HepG2 (cell line): Measurements from ENCODE around the gene TRPT1. TPM values are rescaled to one million over a fixed set of nuclear protein-coding genes. Genes with fewer than 3 reads are reported as not detected.

Experiments
- CC2D1A ChIP-seq: sonication (generic); formaldehyde crosslinking; IDR thresholded peaks from 2 replicates; pipeline ENCODE4 v1.8.1; 2023; ENCODE audit warnings: mild to moderate bottlenecking, missing genetic modification reagents
- FOXA3 ChIP-seq: IDR thresholded peaks from 2 replicates; pipeline ENCODE4 v1.6.1; 2016; ENCODE audit warnings: missing genetic modification reagents, missing compliant biosample characterization
- IRX3 ChIP-seq: sonication (generic); formaldehyde crosslinking; IDR thresholded peaks from 2 replicates; pipeline ENCODE4 v1.8.1; 2023; ENCODE audit warnings: mild to moderate bottlenecking, low read depth, missing genetic modification reagents, borderline replicate concordance
- MBD4 ChIP-seq: IDR thresholded peaks from 2 replicates; pipeline ENCODE4 v1.6.1; 2012; ENCODE audit warnings: low read length, inconsistent platforms, borderline replicate concordance
- MIXL1 ChIP-seq: IDR thresholded peaks from 2 replicates; pipeline ENCODE4 v1.6.1; 2016
- MXD4 ChIP-seq: IDR thresholded peaks from 2 replicates; pipeline ENCODE4 v1.6.1; 2016; ENCODE audit warnings: mild to moderate bottlenecking, missing biosample characterization, missing genetic modification reagents
- NFKB2 ChIP-seq: sonication (generic); formaldehyde crosslinking; IDR thresholded peaks from 2 replicates; pipeline ENCODE4 v1.4.0; 2020; ENCODE audit warnings: missing genetic modification reagents, borderline replicate concordance
- NPAS2 ChIP-seq: sonication (generic); formaldehyde crosslinking; IDR thresholded peaks from 2 replicates; pipeline ENCODE4 v1.8.0; 2022; ENCODE audit warnings: mild to moderate bottlenecking, missing genetic modification reagents, borderline replicate concordance
- PHF5A ChIP-seq: IDR thresholded peaks from one replicate; pipeline ENCODE4 v1.6.1; 2018; ENCODE audit warnings: low read depth, missing genetic modification reagents; ENCODE audit not compliant: unreplicated experiment
- RBFOX2 ChIP-seq: fragments of 200-400 bp; formaldehyde crosslinking; IDR thresholded peaks from 2 replicates; pipeline ENCODE4 v1.6.1; 2017; ENCODE audit warnings: low read depth, mild to moderate bottlenecking, low read length
- SIX4 ChIP-seq: sonication (generic); formaldehyde crosslinking; IDR thresholded peaks from 2 replicates; pipeline ENCODE4 v1.4.0; 2020; ENCODE audit warnings: missing genetic modification reagents
- SOX6 ChIP-seq, 2 experiments: fragments of 450-650 bp in 1 of 2; sonication (generic) in 1 of 2; formaldehyde crosslinking in 1 of 2; IDR thresholded peaks; 2 replicates each; pipeline versions ENCODE4 v1.4.0 to v1.6.1; 2017 to 2020; ENCODE audit warnings: antibody characterized with exemption in 1 of 2, mild to moderate bottlenecking in 1 of 2, missing genetic modification reagents in 1 of 2
- TBL1XR1 ChIP-seq: fragments of 150-350 bp; IDR thresholded peaks from 2 replicates; pipeline ENCODE4 v1.6.1; 2014; ENCODE audit warnings: borderline replicate concordance, low read length; ENCODE audit not compliant: partially characterized antibody
- YY1 ChIP-seq: IDR thresholded peaks from 2 replicates; pipeline ENCODE4 v1.6.1; 2011; ENCODE audit warnings: low read length, low read depth, moderate library complexity, mild to moderate bottlenecking; ENCODE audit not compliant: insufficient read depth, insufficient replicate concordance
- ZBTB7B ChIP-seq: sonication (generic); formaldehyde crosslinking; IDR thresholded peaks from 2 replicates; pipeline ENCODE4 v1.4.0; 2020; ENCODE audit warnings: missing genetic modification reagents
- ZNF20 ChIP-seq: sonication (generic); formaldehyde crosslinking; IDR thresholded peaks from 2 replicates; pipeline ENCODE4 v1.4.0; 2020; ENCODE audit warnings: mild to moderate bottlenecking, moderate library complexity, missing genetic modification reagents
- ZNF552 ChIP-seq: sonication (generic); formaldehyde crosslinking; IDR thresholded peaks from 2 replicates; pipeline ENCODE4 v1.9.0; 2022; ENCODE audit warnings: missing genetic modification reagents, mild to moderate bottlenecking, borderline replicate concordance
- ZNF614 ChIP-seq: IDR thresholded peaks from 2 replicates; pipeline ENCODE4 v1.6.1; 2018; ENCODE audit warnings: missing biosample characterization, missing genetic modification reagents, inconsistent platforms, borderline replicate concordance
- polyA plus RNA-seq, 8 experiments: library from polyadenylated mRNA; depleted of rRNA in 3 of 8; stranded (reverse) in 7 of 8; unstranded in 1 of 8; fragments of >200 nt; fragmentation: Illumina TruSeq in 4 of 8; extraction: Trizol in 4 of 8; gene quantifications; 2 replicates each; pipeline versions ENCODE4 v1.2.1 to v1.2.3, GENCODE V29; 2011 to 2016; ENCODE audit warnings: low read depth in 4 of 8, missing spikeins in 1 of 8, mixed read lengths in 1 of 8; ENCODE audit not compliant: insufficient read depth in 1 of 8
- total RNA-seq, 5 experiments: library from RNA; depleted of rRNA; stranded (reverse); fragments of >200 nt; fragmentation: Illumina TruSeq; extraction: Trizol; gene quantifications; 2 replicates each; pipeline ENCODE4 v1.2.3, GENCODE V29; 2016; ENCODE audit warnings: low read depth in 1 of 5
- TF ChIP-seq, protein P1 (sequence below): sonication (generic); formaldehyde crosslinking; IDR thresholded peaks from 2 replicates; pipeline ENCODE4 v1.4.0; 2020; ENCODE audit warnings: mild to moderate bottlenecking, missing genetic modification reagents, borderline replicate concordance
- TF ChIP-seq, protein P2 (sequence below): sonication (generic); formaldehyde crosslinking; IDR thresholded peaks from 2 replicates; pipeline ENCODE4 v1.5.0; 2020; ENCODE audit warnings: missing genetic modification reagents, mild to moderate bottlenecking, borderline replicate concordance
- TF ChIP-seq, protein P3 (sequence below): fragments of 450-650 bp; IDR thresholded peaks from 2 replicates; pipeline ENCODE4 v1.6.1; 2016
- TF ChIP-seq, protein P4 (sequence below): sonication (generic); formaldehyde crosslinking; IDR thresholded peaks from 2 replicates; pipeline ENCODE4 v1.4.0; 2020; ENCODE audit warnings: missing genetic modification reagents
- TF ChIP-seq, protein P5 (sequence below): fragments of 450-650 bp; IDR thresholded peaks from 2 replicates; pipeline ENCODE4 v1.6.1; 2017
- TF ChIP-seq, protein P6 (sequence below): sonication (generic); formaldehyde crosslinking; IDR thresholded peaks from 2 replicates; pipeline ENCODE4 v1.4.0; 2020; ENCODE audit warnings: missing genetic modification reagents; ENCODE audit errors: not compliant biosample characterization

TRPT1 gene
- total and polyA plus RNA-seq, 2 of the 13 experiments (the other 11 are each of a cell fraction or from before 2014, with no cell fraction given) = 24.8 to 40.7 TPM

DNA sequence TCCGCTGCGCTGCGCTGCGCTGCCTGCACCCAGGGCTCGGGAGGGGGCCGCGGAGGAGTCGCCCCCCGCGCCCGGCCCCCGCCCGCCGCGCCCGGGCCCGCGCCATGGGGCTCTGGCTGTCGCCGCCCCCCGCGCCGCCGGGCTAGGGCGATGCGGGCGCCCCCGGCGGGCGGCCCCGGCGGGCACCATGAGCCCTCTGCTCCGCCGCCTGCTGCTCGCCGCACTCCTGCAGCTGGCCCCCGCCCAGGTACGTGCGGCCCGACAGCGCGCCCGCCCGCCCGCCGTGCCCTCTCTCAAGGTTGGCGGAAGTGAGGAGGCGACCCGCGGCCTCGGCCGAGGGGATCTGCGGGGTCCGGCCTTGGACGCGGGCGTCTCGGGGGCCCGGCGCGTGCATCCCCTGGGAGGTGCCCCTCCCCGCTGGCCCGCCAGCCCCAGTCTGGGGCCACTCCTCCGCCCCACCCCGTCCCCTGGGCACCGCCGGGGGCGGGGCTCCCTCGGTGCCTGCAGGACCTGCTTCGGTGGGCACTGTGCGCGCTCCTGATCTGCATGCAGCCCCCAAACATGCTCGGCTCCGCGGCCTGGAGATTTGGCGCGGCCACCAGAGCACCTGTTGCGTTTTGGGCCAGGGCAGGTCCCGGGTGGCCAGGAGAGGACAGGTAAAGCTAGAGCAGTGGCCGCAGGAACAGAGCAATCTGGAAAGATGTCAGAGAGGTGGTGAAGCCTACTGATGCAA is 8.8 kb upstream of the TRPT1 start (continued):
- TF ChIP-seq, protein P1, sequence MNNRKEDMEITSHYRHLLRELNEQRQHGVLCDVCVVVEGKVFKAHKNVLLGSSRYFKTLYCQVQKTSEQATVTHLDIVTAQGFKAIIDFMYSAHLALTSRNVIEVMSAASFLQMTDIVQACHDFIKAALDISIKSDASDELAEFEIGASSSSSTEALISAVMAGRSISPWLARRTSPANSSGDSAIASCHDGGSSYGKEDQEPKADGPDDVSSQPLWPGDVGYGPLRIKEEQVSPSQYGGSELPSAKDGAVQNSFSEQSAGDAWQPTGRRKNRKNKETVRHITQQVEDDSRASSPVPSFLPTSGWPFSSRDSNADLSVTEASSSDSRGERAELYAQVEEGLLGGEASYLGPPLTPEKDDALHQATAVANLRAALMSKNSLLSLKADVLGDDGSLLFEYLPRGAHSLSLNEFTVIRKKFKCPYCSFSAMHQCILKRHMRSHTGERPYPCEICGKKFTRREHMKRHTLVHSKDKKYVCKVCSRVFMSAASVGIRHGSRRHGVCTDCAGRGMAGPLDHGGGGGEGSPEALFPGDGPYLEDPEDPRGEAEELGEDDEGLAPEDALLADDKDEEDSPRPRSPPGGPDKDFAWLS (CRISPR knock-in tag) = no peak
- TF ChIP-seq ZBTB7B (CRISPR knock-in tag) (peak; percentile 40), ZNF614 (no peak), MBD4 (no peak), TBL1XR1 (no peak), YY1 (peak; percentile 53), ZNF20 (CRISPR knock-in tag) (no peak), NFKB2 (CRISPR knock-in tag) (peak; percentile 80; the same call in 1 of the 2 replicates), MIXL1 (CRISPR knock-in tag) (no peak), NPAS2 (CRISPR knock-in tag) (no peak), IRX3 (no peak), ZNF552 (CRISPR knock-in tag) (no peak), SOX6 (IDR thresholded peaks at IDR 0.05) (no peak), SOX6 (CRISPR knock-in tag; IDR thresholded peaks at IDR 0.05) (no peak), SIX4 (CRISPR knock-in tag) (no peak), MXD4 (CRISPR knock-in tag) (0 out of 2 replicates have a peak, but pooled peaks have one; percentile 53), CC2D1A (CRISPR knock-in tag) (no peak), RBFOX2 (peak; percentile 56), PHF5A (CRISPR knock-in tag) (no peak), FOXA3 (CRISPR knock-in tag) (peak; percentile 15; the same call in 1 of the 2 replicates)
- TF ChIP-seq, protein P2, sequence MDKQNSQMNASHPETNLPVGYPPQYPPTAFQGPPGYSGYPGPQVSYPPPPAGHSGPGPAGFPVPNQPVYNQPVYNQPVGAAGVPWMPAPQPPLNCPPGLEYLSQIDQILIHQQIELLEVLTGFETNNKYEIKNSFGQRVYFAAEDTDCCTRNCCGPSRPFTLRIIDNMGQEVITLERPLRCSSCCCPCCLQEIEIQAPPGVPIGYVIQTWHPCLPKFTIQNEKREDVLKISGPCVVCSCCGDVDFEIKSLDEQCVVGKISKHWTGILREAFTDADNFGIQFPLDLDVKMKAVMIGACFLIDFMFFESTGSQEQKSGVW (CRISPR knock-in tag) = no peak
- TF ChIP-seq, protein P3, sequence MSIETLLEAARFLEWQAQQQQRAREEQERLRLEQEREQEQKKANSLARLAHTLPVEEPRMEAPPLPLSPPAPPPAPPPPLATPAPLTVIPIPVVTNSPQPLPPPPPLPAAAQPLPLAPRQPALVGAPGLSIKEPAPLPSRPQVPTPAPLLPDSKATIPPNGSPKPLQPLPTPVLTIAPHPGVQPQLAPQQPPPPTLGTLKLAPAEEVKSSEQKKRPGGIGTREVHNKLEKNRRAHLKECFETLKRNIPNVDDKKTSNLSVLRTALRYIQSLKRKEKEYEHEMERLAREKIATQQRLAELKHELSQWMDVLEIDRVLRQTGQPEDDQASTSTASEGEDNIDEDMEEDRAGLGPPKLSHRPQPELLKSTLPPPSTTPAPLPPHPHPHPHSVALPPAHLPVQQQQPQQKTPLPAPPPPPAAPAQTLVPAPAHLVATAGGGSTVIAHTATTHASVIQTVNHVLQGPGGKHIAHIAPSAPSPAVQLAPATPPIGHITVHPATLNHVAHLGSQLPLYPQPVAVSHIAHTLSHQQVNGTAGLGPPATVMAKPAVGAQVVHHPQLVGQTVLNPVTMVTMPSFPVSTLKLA = no peak
- TF ChIP-seq, protein P4, sequence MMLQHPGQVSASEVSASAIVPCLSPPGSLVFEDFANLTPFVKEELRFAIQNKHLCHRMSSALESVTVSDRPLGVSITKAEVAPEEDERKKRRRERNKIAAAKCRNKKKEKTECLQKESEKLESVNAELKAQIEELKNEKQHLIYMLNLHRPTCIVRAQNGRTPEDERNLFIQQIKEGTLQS (CRISPR knock-in tag) = no peak
- TF ChIP-seq, protein P5, sequence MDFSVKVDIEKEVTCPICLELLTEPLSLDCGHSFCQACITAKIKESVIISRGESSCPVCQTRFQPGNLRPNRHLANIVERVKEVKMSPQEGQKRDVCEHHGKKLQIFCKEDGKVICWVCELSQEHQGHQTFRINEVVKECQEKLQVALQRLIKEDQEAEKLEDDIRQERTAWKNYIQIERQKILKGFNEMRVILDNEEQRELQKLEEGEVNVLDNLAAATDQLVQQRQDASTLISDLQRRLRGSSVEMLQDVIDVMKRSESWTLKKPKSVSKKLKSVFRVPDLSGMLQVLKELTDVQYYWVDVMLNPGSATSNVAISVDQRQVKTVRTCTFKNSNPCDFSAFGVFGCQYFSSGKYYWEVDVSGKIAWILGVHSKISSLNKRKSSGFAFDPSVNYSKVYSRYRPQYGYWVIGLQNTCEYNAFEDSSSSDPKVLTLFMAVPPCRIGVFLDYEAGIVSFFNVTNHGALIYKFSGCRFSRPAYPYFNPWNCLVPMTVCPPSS = no peak
- TF ChIP-seq, protein P6, sequence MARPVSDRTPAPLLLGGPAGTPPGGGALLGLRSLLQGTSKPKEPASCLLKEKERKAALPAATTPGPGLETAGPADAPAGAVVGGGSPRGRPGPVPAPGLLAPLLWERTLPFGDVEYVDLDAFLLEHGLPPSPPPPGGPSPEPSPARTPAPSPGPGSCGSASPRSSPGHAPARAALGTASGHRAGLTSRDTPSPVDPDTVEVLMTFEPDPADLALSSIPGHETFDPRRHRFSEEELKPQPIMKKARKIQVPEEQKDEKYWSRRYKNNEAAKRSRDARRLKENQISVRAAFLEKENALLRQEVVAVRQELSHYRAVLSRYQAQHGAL (CRISPR knock-in tag) = no peak
